ENCODE measurements around the gene STRADB. TPM values are rescaled to one million over a fixed set of nuclear protein-coding genes. Genes with fewer than 3 reads are reported as not detected.

The STRADB gene
- total and polyA plus RNA-seq, 2 donors (not counting 3 experiments of a cell fraction or from before 2014, with no cell fraction given), result 6.9 to 16.6 TPM

- FAIRE-seq (no peak), DNase-seq (ENCODE audit: low read depth, low spot score) (no peak)
- dilution Hi-C loops (cut with MboI; ENCODE audit: extremely low pct_ligation_motif_present, low sequenced_read_pairs) (no loop called here), intact Hi-C loops (cut with micrococcal nuclease) (no loop called here)
- BruUV-seq (replicated peaks), result no TSS peak
- Histone ChIP-seq H3K79me2 (ENCODE audit: control insufficient read depth, insufficient read depth, low read length) (no peaks in the 10 kb centered on the region), H3K36me3 (ENCODE audit: control insufficient read depth in 2 of 2, extremely low read depth in 1 of 2, insufficient read depth in 2 of 2, low read length in 2 of 2) (no peaks in the 10 kb centered on the region), H3K4me2 (ENCODE audit: insufficient read depth, low read length) (no peak overlapping the region), H4K20me1 (replicated peaks; ENCODE audit: control insufficient read depth, extremely low read depth, insufficient read depth, low read length) (no peaks in the 10 kb centered on the region), H3K27me3 (ENCODE audit: control insufficient read depth in 2 of 2, insufficient read depth in 2 of 2, low read length in 2 of 2) (no peaks in the 10 kb centered on the region), H3K9ac (replicated peaks; ENCODE audit: extremely low read depth, insufficient read depth, low read length) (no peak overlapping the region), H3K27ac (ENCODE audit: insufficient read depth, low read depth, low read length) (no peak overlapping the region), H3K9me3 (replicated peaks; ENCODE audit: control insufficient read depth, insufficient read depth, low read length) (no peaks in the 10 kb centered on the region), H3K9me1 (replicated peaks; ENCODE audit: control insufficient read depth, extremely low read depth, insufficient read depth, low read length) (no peaks in the 10 kb centered on the region), H2AFZ (ENCODE audit: low read depth, low read length) (no peak overlapping the region), H3K4me3 (replicated peaks in 1 of 3; ENCODE audit: insufficient read depth in 1 of 3, low read depth in 1 of 3, low read length in 3 of 3) (no peak overlapping the region), H3K4me1 (ENCODE audit: control insufficient read depth, extremely low read depth, insufficient read depth, low read length) (no peaks in the 10 kb centered on the region)
- no peak for TF ChIP-seq FOS (IDR thresholded peaks at IDR 0.05; ENCODE audit: borderline replicate concordance, insufficient read depth, low read length)
- POLR2A ChIA-PET, result no interaction called here
- CTCF ChIA-PET, result no interaction called here
Observed at GRCh38 chr2:201500534-201500933, 49.0 kb downstream of the STRADB start.

- Histone ChIP-seq H3K9me1 (replicated peaks; ENCODE audit: control insufficient read depth, extremely low read depth, insufficient read depth, low read length) (no peaks in the 10 kb centered on the region), H3K9ac (replicated peaks; ENCODE audit: extremely low read depth, insufficient read depth, low read length) (no peak overlapping the region), H3K36me3 (ENCODE audit: control insufficient read depth in 2 of 2, extremely low read depth in 1 of 2, insufficient read depth in 2 of 2, low read length in 2 of 2) (no peaks in the 10 kb centered on the region), H3K4me2 (ENCODE audit: insufficient read depth, low read length) (no peak overlapping the region), H3K4me3 (replicated peaks in 1 of 3; ENCODE audit: insufficient read depth in 1 of 3, low read depth in 1 of 3, low read length in 3 of 3) (no peak overlapping the region), H4K20me1 (replicated peaks; ENCODE audit: control insufficient read depth, extremely low read depth, insufficient read depth, low read length) (no peaks in the 10 kb centered on the region), H3K9me3 (replicated peaks; ENCODE audit: control insufficient read depth, insufficient read depth, low read length) (no peaks in the 10 kb centered on the region), H3K27ac (ENCODE audit: insufficient read depth, low read depth, low read length) (no peak overlapping the region), H3K4me1 (ENCODE audit: control insufficient read depth, extremely low read depth, insufficient read depth, low read length) (no peaks in the 10 kb centered on the region), H2AFZ (ENCODE audit: low read depth, low read length) (no peak overlapping the region), H3K27me3 (ENCODE audit: control insufficient read depth in 2 of 2, insufficient read depth in 2 of 2, low read length in 2 of 2) (no peaks in the 10 kb centered on the region), H3K79me2 (ENCODE audit: control insufficient read depth, insufficient read depth, low read length) (no peaks in the 10 kb centered on the region)
- FAIRE-seq (no peak), DNase-seq (ENCODE audit: low read depth, low spot score) (no peak)
- POLR2A ChIA-PET, result no interaction called here
- intact Hi-C loops (cut with micrococcal nuclease) (no loop called here), dilution Hi-C loops (cut with MboI; ENCODE audit: extremely low pct_ligation_motif_present, low sequenced_read_pairs) (no loop called here)
- BruUV-seq (replicated peaks), result no TSS peak
- CTCF ChIA-PET, result interaction anchor here (1.4 kb wide), 1 partner anchor 29 kb away, joined by 4 read pairs; no protein-coding TSS in a partner anchor
- TF ChIP-seq POLR2AphosphoS5 (IDR thresholded peaks at IDR 0.05; ENCODE audit: insufficient read depth, low read depth, low read length), result no peak
- no peak for TF ChIP-seq JUN (IDR thresholded peaks at IDR 0.05; ENCODE audit: borderline replicate concordance, insufficient read depth, insufficient read length, low read depth)
- no peak for TF ChIP-seq EZH2 (IDR thresholded peaks at IDR 0.05; ENCODE audit: borderline replicate concordance, low read depth, low read length, severe bottlenecking)
- TF ChIP-seq MAX (IDR thresholded peaks at IDR 0.05; ENCODE audit: insufficient read depth, insufficient read length), result no peak
- no peak for TF ChIP-seq GATA2 (IDR thresholded peaks at IDR 0.05; ENCODE audit: insufficient read depth, insufficient read length, low read depth, low read length)
- TF ChIP-seq CTCF (IDR thresholded peaks at IDR 0.05; ENCODE audit: extremely low read depth in 1 of 2, insufficient read depth in 1 of 2, low read depth in 1 of 2, low read length in 2 of 2), result no peak
- TF ChIP-seq FOS (IDR thresholded peaks at IDR 0.05; ENCODE audit: borderline replicate concordance, insufficient read depth, low read length), result no peak
- no peak for TF ChIP-seq POLR2A (IDR thresholded peaks at IDR 0.05; ENCODE audit: low read depth, low read length)
Observed at GRCh38 chr2:201502713-201503112, 51.2 kb downstream of the STRADB start.

All from endothelial cell of umbilical vein (primary cell).